ENCODE measurements around the gene GRID1. TPM values are rescaled to one million over a fixed set of nuclear protein-coding genes. Genes with fewer than 3 reads are reported as not detected.

GRID1 gene
- total RNA-seq, 1 experiment from 2014 or later: 0.05 TPM

DNA sequence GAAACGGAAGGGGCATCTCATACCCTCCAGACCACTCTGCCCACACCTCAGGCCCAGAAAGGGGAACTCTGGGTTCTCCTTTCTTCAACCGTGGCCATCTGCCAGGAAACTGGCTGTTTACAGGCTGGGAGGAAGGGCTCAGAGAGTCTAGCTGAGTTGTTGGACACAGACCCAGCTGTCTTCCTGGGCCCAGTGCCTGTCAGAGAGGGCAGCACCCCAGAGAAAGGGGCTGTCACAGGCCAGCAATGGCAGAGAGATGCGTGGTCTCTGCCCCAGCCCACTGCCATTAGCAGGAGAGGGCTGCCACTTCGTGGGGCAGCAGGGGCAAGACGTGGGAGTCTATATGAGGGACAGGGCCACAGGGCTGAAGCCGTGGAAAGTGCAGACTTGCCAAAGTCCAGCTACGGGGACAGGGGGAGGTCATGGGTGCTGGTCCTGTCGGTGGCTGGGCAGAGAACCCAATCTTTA lies 11.0 kb downstream of the GRID1 start:
- DNase-seq (ENCODE audit: extremely low read depth, low read depth): no peak

GRCh38 chr10:86354761-86355540 lies 11.6 kb downstream of the GRID1 start:
- no peak for DNase-seq (ENCODE audit: extremely low read depth, low read depth)

DNA sequence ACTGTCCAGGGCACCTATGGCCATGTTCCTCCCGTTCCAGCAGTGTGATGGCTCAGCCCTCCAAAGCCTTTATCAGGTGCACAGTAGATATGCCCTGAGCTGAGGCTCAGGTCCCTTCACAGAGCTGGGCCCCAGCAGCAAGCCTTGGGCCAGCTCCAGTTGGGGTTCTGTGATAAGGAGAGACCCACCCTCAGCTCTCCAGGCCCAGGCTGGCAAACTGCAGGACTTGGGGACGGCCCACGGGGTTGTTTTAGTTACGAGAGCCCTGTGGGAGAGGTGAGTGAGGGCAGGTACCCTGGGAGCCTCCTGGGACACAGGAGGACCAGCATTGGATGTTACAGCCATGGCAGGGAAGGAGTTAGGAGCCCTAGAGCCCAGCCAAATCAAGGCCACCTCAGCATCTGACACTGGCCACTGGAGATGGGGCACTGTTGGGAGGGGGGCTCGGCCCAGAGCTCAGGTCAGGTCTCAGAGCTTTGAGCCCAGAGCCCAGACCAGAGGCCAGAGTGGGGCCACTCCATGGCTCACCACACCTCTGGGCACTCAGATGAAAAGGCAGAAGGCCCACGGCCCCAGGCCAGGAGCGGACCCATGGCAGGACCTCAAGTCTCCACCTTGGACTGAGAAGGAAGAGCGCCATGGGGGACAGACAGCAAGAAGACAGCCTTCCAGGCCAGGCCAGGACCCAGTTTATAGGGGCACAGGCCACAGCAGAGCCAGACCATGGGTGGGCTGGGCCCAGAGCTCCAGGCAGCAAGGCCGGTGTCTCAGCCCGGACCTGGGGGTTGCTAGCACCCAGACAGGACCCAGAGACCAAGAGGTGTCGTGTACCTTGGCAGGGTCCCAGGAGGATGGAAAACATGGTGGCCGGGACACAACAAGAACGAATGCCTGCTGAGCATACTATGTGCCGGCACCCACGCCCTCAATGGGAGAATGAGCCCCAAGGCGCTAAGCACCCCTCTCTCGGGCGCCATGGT lies 12.8 kb downstream of the GRID1 start:
- DNase-seq (ENCODE audit: extremely low read depth, low read depth): no peak

- no peak for DNase-seq (ENCODE audit: extremely low read depth, low read depth)
Measured at GRCh38 chr10:86350897-86351296, 15.7 kb downstream of the GRID1 start.

GRCh38 chr10:86349940-86350630 lies 16.5 kb downstream of the GRID1 start:
- no peak for DNase-seq (ENCODE audit: extremely low read depth, low read depth)

DNA sequence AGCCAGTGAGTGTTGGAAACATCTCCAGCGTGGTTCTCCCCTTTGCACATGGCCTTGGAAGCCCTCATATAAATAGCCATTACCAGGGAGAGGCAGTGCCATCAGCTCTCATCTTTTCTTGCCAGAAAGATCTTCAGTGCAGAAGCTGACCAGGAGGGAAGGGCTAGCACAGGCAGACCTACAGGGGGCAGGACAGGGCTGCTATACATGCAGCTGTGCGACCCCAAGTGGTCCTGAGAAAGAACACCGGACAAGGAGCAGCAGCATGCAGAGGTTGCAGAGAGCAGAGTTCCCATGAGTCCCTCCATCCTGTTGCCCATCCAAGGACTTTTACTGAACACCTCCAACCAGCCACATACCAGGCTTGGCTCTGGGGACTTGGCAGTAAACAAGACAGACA lies 17.1 kb downstream of the GRID1 start:
- DNase-seq (ENCODE audit: extremely low read depth, low read depth): no peak

GRCh38 chr10:86348321-86349210 lies 18.0 kb downstream of the GRID1 start:
- DNase-seq (ENCODE audit: extremely low read depth, low read depth): no peak

DNA sequence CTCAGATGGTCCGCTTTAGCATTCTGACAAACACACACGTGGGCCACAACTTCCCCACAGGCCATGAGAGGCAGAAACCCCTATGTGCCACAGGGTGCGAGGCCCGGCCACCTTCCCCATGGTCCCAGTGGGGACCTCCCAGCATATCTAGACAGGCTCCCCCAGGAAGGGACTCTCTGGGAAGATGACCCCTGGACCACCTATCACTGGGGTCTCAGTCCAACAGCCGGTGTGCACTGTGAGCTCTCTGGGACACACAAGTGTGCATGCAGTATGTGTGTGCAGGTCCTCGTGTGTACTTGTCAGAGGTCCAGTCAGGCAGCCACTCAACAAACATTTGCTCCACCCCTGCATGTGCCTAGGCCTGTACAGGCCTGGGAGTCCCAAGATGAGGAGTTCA lies 18.7 kb downstream of the GRID1 start:
- no peak for DNase-seq (ENCODE audit: extremely low read depth, low read depth)

- DNase-seq (ENCODE audit: extremely low read depth, low read depth): no peak
Measured at GRCh38 chr10:86346799-86347665, 19.6 kb downstream of the GRID1 start.

GRCh38 chr10:86345859-86346798 lies 20.5 kb downstream of the GRID1 start:
- peak; percentile 59 for DNase-seq (ENCODE audit: extremely low read depth, low read depth)

GRCh38 chr10:86345296-86345858 lies 21.2 kb downstream of the GRID1 start:
- no peak for DNase-seq (ENCODE audit: extremely low read depth, low read depth)

- no peak for DNase-seq (ENCODE audit: extremely low read depth, low read depth)
Measured at GRCh38 chr10:86344714-86345161, 21.9 kb downstream of the GRID1 start.

DNA sequence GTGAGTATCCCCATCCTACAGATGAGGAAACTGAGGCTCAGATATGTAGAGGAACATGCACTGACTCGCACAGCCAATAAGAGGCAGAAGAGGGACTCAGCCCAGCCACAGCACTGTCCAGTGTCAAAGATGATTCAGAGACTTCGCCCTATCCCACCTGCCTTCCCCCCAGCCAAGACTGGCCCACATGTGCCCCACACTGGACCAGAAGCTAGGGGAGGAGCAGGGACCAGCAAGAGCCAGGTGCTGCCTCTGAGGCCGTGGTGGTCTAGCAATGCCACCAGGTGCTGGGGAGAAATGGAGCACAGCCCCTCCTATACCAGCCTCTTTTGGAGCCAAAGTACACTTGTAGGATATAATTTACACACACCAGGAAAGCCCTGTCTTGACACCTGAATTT lies 22.3 kb downstream of the GRID1 start:
- DNase-seq (ENCODE audit: extremely low read depth, low read depth): no peak

GRCh38 chr10:86343761-86344160 lies 22.8 kb downstream of the GRID1 start:
- DNase-seq (ENCODE audit: extremely low read depth, low read depth): no peak

GRCh38 chr10:86342111-86342863 lies 24.3 kb downstream of the GRID1 start:
- DNase-seq (ENCODE audit: extremely low read depth, low read depth): no peak

- DNase-seq (ENCODE audit: extremely low read depth, low read depth): no peak
Measured at GRCh38 chr10:86341361-86341811, 25.2 kb downstream of the GRID1 start.

GRCh38 chr10:86340991-86341260 lies 25.7 kb downstream of the GRID1 start:
- no peak for DNase-seq (ENCODE audit: extremely low read depth, low read depth)

Data from NCI-H460 (cell line).